ENCODE data around the gene HSPA6. TPM values are rescaled to one million over a fixed set of nuclear protein-coding genes. Genes with fewer than 3 reads are reported as not detected.
"Not testable (repeated sequence)": the region's sequence is repeated elsewhere in the genome, so short reads cannot be mapped to it uniquely, and the experiment has no call there.

Gene HSPA6
- total RNA-seq, 1 donor from 2014 or later: not detected

DNA sequence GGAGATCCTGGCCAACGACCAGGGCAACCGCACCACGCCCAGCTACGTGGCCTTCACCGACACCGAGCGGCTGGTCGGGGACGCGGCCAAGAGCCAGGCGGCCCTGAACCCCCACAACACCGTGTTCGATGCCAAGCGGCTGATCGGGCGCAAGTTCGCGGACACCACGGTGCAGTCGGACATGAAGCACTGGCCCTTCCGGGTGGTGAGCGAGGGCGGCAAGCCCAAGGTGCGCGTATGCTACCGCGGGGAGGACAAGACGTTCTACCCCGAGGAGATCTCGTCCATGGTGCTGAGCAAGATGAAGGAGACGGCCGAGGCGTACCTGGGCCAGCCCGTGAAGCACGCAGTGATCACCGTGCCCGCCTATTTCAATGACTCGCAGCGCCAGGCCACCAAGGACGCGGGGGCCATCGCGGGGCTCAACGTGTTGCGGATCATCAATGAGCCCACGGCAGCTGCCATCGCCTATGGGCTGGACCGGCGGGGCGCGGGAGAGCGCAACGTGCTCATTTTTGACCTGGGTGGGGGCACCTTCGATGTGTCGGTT is 477 bp downstream of the HSPA6 start:
- not testable (repeated sequence) for H3K9me3 Mint-ChIP-seq; H3K27ac Mint-ChIP-seq (ENCODE audit: unreplicated experiment); H3K36me3 Mint-ChIP-seq (ENCODE audit: low read depth); H3K4me1 Mint-ChIP-seq; DNase-seq (ENCODE audit: low read depth, low spot score)
- Mint-ChIP-seq H3K27me3 (ENCODE audit: low read depth) (peaks cover 92% of the 10 kb centered on the region), H3K4me3 (peak overlapping the region; percentile 73)

DNA sequence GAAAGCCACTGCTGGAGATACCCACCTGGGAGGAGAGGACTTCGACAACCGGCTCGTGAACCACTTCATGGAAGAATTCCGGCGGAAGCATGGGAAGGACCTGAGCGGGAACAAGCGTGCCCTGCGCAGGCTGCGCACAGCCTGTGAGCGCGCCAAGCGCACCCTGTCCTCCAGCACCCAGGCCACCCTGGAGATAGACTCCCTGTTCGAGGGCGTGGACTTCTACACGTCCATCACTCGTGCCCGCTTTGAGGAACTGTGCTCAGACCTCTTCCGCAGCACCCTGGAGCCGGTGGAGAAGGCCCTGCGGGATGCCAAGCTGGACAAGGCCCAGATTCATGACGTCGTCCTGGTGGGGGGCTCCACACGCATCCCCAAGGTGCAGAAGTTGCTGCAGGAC is 981 bp downstream of the HSPA6 start:
- not testable (repeated sequence) for H3K9me3 Mint-ChIP-seq; H3K4me3 Mint-ChIP-seq; H3K27ac Mint-ChIP-seq (ENCODE audit: unreplicated experiment); DNase-seq (ENCODE audit: low read depth, low spot score); H3K36me3 Mint-ChIP-seq (ENCODE audit: low read depth)
- peaks cover 93% of the 10 kb centered on the region for H3K27me3 Mint-ChIP-seq (ENCODE audit: low read depth)
- peaks cover 12% of the 10 kb centered on the region for H3K4me1 Mint-ChIP-seq

DNA sequence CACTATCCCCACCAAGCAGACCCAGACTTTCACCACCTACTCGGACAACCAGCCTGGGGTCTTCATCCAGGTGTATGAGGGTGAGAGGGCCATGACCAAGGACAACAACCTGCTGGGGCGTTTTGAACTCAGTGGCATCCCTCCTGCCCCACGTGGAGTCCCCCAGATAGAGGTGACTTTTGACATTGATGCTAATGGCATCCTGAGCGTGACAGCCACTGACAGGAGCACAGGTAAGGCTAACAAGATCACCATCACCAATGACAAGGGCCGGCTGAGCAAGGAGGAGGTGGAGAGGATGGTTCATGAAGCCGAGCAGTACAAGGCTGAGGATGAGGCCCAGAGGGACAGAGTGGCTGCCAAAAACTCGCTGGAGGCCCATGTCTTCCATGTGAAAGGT is 1.6 kb downstream of the HSPA6 start:
- Mint-ChIP-seq H3K27me3 (ENCODE audit: low read depth) (peaks cover 94% of the 10 kb centered on the region), H3K4me1 (peaks cover 18% of the 10 kb centered on the region)
- not testable (repeated sequence) for H3K4me3 Mint-ChIP-seq; H3K9me3 Mint-ChIP-seq; DNase-seq (ENCODE audit: low read depth, low spot score); H3K36me3 Mint-ChIP-seq (ENCODE audit: low read depth); H3K27ac Mint-ChIP-seq (ENCODE audit: unreplicated experiment)

DNA sequence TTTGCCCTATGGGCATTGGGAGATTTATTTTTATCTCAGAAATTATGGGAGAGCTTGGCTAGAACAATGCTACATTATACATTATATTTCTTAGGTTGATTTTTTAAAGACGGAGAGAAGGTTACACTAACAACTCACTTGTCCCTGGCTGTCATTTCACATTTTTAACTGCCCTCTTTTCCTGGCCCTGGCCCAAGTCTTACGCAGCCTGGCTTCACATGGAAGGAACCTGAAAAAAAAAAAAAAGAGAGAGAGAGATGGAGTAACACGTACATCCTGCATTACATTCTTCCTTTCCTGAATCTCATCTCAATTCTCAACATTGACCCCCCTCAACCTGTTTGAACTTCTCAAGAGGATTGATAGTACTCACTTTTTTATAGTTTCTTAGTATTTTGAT is 4.2 kb downstream of the HSPA6 start:
- Mint-ChIP-seq H3K4me3 (peak overlapping the region; percentile 27), H3K27me3 (ENCODE audit: low read depth) (peaks cover 85% of the 10 kb centered on the region), H3K4me1 (peaks cover 38% of the 10 kb centered on the region)
- not testable (repeated sequence) for H3K27ac Mint-ChIP-seq (ENCODE audit: unreplicated experiment); DNase-seq (ENCODE audit: low read depth, low spot score); H3K9me3 Mint-ChIP-seq; H3K36me3 Mint-ChIP-seq (ENCODE audit: low read depth)

DNA sequence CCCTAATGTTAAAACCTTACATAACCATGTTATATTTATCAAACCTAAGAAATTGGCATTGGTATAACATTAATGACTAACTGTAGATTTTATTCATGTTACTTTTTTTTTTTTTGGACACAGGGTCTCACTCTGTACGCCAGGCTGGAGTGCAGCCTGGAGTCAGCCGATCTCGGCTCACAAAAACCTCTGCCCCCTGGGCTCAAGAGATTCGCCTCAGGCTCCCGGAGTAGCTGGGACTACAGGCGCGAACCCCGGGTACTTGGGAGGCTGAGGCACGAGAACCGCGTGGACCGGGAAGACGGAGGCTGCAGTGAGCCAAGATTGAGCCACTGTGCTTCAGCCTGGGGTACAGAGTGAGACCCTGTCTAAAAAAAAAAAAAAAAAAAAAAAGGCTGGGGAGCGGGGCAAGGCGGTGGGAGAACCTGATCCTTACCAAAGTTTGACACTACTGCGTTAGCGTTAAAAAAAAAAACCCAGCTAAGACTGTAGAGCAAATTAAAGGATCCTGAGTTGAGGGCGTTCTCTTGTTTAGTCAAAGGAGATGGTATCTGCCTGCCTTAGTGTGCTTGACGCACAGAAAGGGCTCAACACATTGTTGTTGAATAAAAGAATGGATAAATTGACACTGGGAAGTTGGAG is 5.2 kb downstream of the HSPA6 start:
- H3K27me3 Mint-ChIP-seq (ENCODE audit: low read depth): peaks cover 77% of the 10 kb centered on the region
- DNase-seq (ENCODE audit: low read depth, low spot score): not testable (repeated sequence)

DNA sequence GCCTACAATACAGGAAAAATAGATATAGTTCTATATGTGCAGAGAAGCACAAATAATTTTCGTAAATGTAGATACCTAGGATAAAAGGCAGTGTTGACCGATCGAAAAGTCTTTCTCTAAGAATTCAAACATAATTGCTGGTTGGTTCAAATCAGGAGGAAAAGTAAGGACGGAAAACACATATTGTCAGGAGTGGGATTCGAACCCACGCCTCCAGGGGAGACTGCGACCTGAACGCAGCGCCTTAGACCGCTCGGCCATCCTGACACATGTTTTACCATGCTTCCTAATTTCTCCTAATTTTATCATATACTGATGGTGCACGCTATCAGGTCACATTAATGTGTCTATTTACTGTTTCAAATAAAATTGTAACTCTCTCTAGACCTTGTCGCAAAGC is 5.8 kb downstream of the HSPA6 start:
- H3K9me3 Mint-ChIP-seq; H3K36me3 Mint-ChIP-seq (ENCODE audit: low read depth): not testable (repeated sequence)
- peaks cover 72% of the 10 kb centered on the region for H3K27me3 Mint-ChIP-seq (ENCODE audit: low read depth)
- peak overlapping the region; percentile 84 for H3K27ac Mint-ChIP-seq (ENCODE audit: unreplicated experiment)
- peak; percentile 59 for DNase-seq (ENCODE audit: low read depth, low spot score)
- H3K4me3 Mint-ChIP-seq: peak overlapping the region; percentile 99
- peaks cover 33% of the 10 kb centered on the region for H3K4me1 Mint-ChIP-seq

More for the DNA sequence above, 5.2 kb downstream of the HSPA6 start:
- H3K27ac Mint-ChIP-seq (ENCODE audit: unreplicated experiment); H3K36me3 Mint-ChIP-seq (ENCODE audit: low read depth); H3K9me3 Mint-ChIP-seq: not testable (repeated sequence)
- Mint-ChIP-seq H3K4me3 (peak overlapping the region; percentile 99), H3K4me1 (peaks cover 33% of the 10 kb centered on the region)

DNA sequence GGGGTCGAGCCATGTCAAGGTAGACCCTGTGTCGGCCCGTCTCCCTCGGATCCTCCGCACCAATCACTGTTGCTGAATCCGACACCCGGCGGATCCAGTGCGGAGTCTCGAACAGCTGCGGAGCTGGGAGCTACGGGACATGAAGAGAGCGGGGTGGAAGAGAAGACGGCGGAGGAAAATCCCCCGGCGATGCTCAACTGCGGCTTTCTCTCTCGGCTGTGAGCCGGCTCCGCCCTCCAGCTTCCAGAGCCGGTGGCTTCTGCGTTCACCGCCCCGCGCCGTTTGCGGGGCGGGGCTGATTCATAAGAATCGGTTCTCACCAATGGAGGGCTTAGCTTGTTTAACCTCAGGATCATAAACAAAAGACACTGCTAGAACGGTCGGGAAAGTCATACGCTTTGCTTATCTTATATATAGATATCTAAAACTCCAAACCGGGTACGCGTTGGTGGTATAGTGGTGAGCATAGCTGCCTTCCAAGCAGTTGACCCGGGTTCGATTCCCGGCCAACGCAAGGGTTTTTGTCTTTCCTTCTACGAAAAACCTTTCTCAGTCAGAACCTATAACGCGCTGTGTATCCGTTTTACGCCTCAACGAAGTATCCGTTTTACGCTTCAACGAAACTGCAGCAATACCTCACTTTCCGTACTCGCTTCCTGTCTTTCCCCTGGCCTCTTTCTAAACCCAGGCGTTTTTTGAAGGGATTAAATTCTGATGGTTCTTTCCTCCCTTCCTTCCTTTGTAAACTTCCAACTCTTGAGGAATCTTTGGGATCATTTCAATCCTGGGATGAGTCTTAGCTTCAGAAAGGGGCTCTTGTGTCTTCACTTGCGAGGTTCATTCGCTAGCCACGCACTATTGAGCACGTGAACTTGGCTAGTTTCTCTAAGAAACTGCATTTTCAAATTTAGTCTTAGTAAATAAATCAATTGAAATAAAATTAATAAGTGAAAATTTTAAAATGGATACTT is 6.6 kb downstream of the HSPA6 start:
- H3K4me1 Mint-ChIP-seq: peaks cover 33% of the 10 kb centered on the region
- H3K4me3 Mint-ChIP-seq: peak overlapping the region; percentile 99
- H3K36me3 Mint-ChIP-seq (ENCODE audit: low read depth); H3K9me3 Mint-ChIP-seq: not testable (repeated sequence)
- peak; percentile 79 for DNase-seq (ENCODE audit: low read depth, low spot score)
- H3K27me3 Mint-ChIP-seq (ENCODE audit: low read depth): peaks cover 65% of the 10 kb centered on the region
- H3K27ac Mint-ChIP-seq (ENCODE audit: unreplicated experiment): peak overlapping the region; percentile 84

- DNase-seq (ENCODE audit: low read depth, low spot score): no peak
- H3K27me3 Mint-ChIP-seq (ENCODE audit: low read depth): peaks cover 60% of the 10 kb centered on the region
- TF ChIP-seq, protein P1, sequence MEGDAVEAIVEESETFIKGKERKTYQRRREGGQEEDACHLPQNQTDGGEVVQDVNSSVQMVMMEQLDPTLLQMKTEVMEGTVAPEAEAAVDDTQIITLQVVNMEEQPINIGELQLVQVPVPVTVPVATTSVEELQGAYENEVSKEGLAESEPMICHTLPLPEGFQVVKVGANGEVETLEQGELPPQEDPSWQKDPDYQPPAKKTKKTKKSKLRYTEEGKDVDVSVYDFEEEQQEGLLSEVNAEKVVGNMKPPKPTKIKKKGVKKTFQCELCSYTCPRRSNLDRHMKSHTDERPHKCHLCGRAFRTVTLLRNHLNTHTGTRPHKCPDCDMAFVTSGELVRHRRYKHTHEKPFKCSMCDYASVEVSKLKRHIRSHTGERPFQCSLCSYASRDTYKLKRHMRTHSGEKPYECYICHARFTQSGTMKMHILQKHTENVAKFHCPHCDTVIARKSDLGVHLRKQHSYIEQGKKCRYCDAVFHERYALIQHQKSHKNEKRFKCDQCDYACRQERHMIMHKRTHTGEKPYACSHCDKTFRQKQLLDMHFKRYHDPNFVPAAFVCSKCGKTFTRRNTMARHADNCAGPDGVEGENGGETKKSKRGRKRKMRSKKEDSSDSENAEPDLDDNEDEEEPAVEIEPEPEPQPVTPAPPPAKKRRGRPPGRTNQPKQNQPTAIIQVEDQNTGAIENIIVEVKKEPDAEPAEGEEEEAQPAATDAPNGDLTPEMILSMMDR (conservative IDR thresholded peaks at IDR 0.05): no peak
- no peak overlapping the region for H3K27ac Mint-ChIP-seq (ENCODE audit: unreplicated experiment)
- peaks cover 4% of the 10 kb centered on the region for H3K36me3 Mint-ChIP-seq (ENCODE audit: low read depth)
- H3K4me1 Mint-ChIP-seq: peaks cover 33% of the 10 kb centered on the region
- H3K9me3 Mint-ChIP-seq: peaks cover 2% of the 10 kb centered on the region
- H3K4me3 Mint-ChIP-seq: peak overlapping the region; percentile 88
Observed at GRCh38 chr1:161531986-161532643, 7.8 kb downstream of the HSPA6 start.

DNA sequence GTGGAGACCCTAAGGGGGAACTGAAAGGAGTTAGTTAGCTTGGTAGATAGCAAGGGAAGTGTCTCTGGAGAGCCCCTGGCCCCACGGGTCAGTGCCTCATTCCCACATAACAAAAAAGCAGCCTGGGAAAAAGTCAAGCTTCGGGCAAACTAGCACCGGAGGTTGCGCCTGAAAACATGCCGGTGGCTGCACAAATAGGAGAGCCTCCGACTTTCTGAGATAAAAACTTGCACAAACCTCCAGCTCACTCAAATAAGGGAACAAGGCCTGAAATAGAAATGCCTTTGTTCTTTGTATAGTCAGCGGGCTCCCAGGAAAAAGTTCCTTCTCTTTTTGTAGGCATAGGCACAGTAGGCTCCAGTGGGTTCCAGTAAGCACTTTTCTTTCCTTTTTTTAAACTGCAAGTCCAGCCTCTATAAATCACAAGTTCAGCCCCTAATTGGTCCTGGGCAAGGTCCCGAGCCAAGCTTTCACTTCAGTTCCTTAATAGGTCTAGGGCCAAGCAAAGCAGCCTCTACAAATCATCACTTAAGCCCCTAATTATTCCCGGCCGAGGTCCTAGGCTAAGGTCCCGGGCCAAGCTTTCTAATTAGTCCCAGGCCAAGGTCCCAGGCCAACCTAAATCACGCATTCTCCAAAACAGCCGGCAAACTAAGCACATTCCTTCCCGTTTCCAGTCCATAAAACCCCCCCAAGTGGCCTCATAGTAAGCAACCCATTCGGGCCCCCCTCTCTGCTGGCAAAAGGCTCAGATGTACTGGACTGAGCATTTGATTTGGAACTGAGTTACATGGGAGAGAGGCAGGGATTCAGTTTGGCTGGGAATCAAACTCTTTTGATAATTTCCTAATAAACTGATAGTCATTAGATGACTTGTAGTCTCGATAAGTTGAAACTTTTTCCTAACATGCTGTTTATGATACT is 8.6 kb downstream of the HSPA6 start:
- DNase-seq (ENCODE audit: low read depth, low spot score); H3K9me3 Mint-ChIP-seq; H3K36me3 Mint-ChIP-seq (ENCODE audit: low read depth): not testable (repeated sequence)
- Mint-ChIP-seq H3K27me3 (ENCODE audit: low read depth) (peaks cover 60% of the 10 kb centered on the region), H3K4me1 (peaks cover 33% of the 10 kb centered on the region), H3K4me3 (peak overlapping the region; percentile 88), H3K27ac (ENCODE audit: unreplicated experiment) (peak overlapping the region; percentile 61)

- peaks cover 23% of the 10 kb centered on the region for H3K4me1 Mint-ChIP-seq
- peak overlapping the region; percentile 27 for H3K4me3 Mint-ChIP-seq
- DNase-seq (ENCODE audit: low read depth, low spot score); H3K27ac Mint-ChIP-seq (ENCODE audit: unreplicated experiment); H3K36me3 Mint-ChIP-seq (ENCODE audit: low read depth); H3K9me3 Mint-ChIP-seq: not testable (repeated sequence)
- H3K27me3 Mint-ChIP-seq (ENCODE audit: low read depth): peaks cover 54% of the 10 kb centered on the region
Observed at GRCh38 chr1:161537068-161537669, 12.8 kb downstream of the HSPA6 start.
